Breast epithelium (tissue), 3 donors: ENCODE data around the gene HCK.

Source experiments
- CTCF ChIP-seq, 3 donors: fragments of 450-650 bp; IDR thresholded peaks; one replicate each; pipeline ENCODE4 v1.5.1; 2016 to 2017; ENCODE audit warnings: antibody characterized with exemption in 3 of 3, mild to moderate bottlenecking in 3 of 3, moderate library complexity in 3 of 3
- POLR2A ChIP-seq: fragments of 450-650 bp; IDR thresholded peaks from one replicate; pipeline ENCODE4 v1.6.1; 2016; ENCODE audit warnings: antibody characterized with exemption, mild to moderate bottlenecking, moderate library complexity
- POLR2AphosphoS5 ChIP-seq, 3 donors: sonication (generic); formaldehyde crosslinking; IDR thresholded peaks; one replicate each; pipeline ENCODE4 v1.6.1; 2017; ENCODE audit warnings: antibody characterized with exemption in 3 of 3

GRCh38 chr20:32115211-32115767 lies 63.2 kb downstream of the HCK start:
- no peak for TF ChIP-seq CTCF (IDR thresholded peaks at IDR 0.05)
- TF ChIP-seq POLR2AphosphoS5 (IDR thresholded peaks at IDR 0.05) = no peak
- TF ChIP-seq POLR2A = no peak
